WERI-Rb-1 (cell line): ENCODE data around the gene PDAP1.

Experiments
- DNase-seq: peaks from one replicate; pipeline ENCODE4 v3.0.0-alpha.2; 2020
- H3K27ac ChIP-seq: fragments of 250-450 bp; sonication (Bioruptor Pico); 2 replicates; pipeline ENCODE4 v1.5.1; 2020; ENCODE audit warnings: mild to moderate bottlenecking, moderate library complexity
- H3K27me3 ChIP-seq: fragments of 250-450 bp; sonication (Bioruptor Pico); 2 replicates; pipeline ENCODE4 v1.5.1; 2021; ENCODE audit warnings: mild to moderate bottlenecking, low read depth, moderate library complexity; ENCODE audit not compliant: insufficient read depth, severe bottlenecking
- H3K36me3 ChIP-seq: fragments of 250-450 bp; sonication (Bioruptor Pico); 2 replicates; pipeline ENCODE4 v1.5.1; 2020; ENCODE audit warnings: mild to moderate bottlenecking, moderate library complexity
- H3K4me3 ChIP-seq: 2 replicates; pipeline ENCODE4 v1.5.1; 2011; ENCODE audit warnings: low read depth, mild to moderate bottlenecking, control low read depth, low read length
- H3K9me3 ChIP-seq: fragments of 250-450 bp; sonication (Bioruptor Pico); 2 replicates; pipeline ENCODE4 v1.5.1; 2021; ENCODE audit warnings: mild to moderate bottlenecking, moderate library complexity; ENCODE audit not compliant: severe bottlenecking
- TF ChIP-seq, protein P1 (sequence below): IDR thresholded peaks from 2 replicates; pipeline ENCODE4 v1.5.1; 2011; ENCODE audit warnings: low read depth, mild to moderate bottlenecking, control low read depth, inconsistent platforms, low read length

Gene PDAP1

DNA sequence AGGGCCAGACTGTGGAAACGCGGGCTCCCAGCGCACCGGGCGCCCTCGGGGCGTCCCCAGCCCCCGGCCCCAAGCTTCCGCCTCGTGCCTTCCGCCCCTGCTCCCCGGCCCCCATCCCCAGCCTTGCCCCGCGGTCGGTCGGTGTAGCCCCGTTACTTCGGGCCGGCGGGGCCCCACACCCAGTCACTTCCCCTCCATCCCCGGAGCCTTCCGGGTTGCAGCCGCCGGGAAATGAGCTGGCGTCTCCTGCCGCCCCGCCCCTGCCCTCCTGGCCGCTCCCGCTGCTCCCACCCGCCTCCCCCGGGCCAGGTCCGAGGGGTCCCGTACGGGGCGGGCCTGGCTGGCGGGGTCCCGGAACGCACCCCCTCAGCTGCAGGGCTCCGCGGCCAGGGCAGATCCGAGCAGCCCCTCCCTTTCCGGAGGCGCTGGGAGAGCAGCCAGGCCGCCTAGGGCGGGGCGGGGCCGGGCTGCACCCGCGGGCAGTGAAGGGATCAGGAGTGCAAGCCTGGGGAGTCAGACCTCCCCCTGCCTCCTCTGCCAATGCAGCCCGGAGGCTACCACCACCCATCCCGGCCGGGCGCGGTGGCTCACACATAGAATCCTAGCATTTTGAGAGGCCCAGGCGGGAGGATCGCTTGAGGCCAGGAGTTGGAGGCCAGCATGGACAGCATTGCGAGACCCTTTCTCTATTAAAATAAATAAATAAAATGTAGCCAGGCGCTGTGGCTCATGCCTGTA, 33.2 kb downstream of the PDAP1 start:
- Histone ChIP-seq H3K9me3 (no peaks in the 10 kb centered on the region), H3K4me3 (peak overlapping the region; percentile 72), H3K27ac (no peak overlapping the region), H3K27me3 (no peaks in the 10 kb centered on the region), H3K36me3 (no peaks in the 10 kb centered on the region)
- TF ChIP-seq, protein P1, sequence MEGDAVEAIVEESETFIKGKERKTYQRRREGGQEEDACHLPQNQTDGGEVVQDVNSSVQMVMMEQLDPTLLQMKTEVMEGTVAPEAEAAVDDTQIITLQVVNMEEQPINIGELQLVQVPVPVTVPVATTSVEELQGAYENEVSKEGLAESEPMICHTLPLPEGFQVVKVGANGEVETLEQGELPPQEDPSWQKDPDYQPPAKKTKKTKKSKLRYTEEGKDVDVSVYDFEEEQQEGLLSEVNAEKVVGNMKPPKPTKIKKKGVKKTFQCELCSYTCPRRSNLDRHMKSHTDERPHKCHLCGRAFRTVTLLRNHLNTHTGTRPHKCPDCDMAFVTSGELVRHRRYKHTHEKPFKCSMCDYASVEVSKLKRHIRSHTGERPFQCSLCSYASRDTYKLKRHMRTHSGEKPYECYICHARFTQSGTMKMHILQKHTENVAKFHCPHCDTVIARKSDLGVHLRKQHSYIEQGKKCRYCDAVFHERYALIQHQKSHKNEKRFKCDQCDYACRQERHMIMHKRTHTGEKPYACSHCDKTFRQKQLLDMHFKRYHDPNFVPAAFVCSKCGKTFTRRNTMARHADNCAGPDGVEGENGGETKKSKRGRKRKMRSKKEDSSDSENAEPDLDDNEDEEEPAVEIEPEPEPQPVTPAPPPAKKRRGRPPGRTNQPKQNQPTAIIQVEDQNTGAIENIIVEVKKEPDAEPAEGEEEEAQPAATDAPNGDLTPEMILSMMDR, result no peak
- DNase-seq, result peak; percentile 67

DNA sequence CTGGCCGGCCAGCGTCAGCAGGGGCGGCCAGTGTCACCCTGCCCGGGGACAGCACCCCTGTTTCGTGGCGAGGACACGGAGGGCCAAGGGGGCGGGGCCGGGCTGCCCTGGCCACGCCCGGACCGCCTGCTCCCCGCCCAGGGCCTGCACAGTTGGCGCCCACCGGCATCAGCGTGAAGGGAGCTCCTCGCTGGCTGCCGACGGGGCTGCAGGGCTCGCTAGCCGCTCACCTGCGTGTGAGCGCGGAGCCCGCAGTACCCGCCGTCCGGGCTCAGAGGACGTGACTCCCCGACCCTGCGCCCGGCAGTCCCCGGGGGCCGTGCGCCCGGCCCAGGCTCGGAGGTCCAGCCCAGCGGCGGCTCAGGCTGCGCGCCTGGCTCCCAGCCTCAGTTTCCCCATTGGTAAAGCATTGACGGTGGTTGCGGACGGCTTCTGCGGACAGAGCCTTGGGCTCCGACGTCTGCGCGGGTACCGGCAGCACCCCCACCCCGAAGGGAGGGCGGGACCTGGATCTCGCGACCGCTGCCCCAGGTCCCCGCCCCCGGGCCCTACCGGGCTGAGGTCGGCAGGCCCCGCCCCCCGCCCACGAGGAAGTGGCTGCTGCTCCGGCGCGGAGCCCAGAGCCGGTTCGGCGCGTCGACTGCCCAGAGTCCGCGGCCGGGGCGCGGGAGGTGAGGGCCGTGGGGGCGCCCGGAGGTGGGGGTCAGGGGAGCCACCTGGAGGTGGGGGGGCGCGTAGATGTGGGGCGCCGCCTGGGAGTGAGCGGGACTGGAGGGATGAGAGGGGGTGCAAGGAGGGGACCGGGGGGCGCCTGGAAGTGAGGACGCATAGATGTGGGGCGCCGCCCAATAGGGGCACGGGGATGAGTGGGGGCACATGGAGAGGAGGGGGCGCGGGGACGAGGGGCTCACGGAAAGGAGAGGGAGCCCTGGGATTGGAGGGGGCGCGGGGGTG, 34.0 kb downstream of the PDAP1 start, which contains the start of gene ARPC1B:
TSS of gene ARPC1B (plus strand) at position 620 of the 954 bp plus-strand sequence. CDS start 10,985 bp downstream, outside the sequence.
- TF ChIP-seq, protein P1, result no peak
- H3K36me3 ChIP-seq, result no peaks in the 10 kb centered on the region
- DNase-seq, result peak; percentile 65
- peak within 1 kb of the TSS; percentile 42 for H3K27ac ChIP-seq
- H3K9me3 ChIP-seq, result no peaks in the 10 kb centered on the region
- peak within 1 kb of the TSS; percentile 72 for H3K4me3 ChIP-seq
- no peaks in the 10 kb centered on the region for H3K27me3 ChIP-seq

DNA sequence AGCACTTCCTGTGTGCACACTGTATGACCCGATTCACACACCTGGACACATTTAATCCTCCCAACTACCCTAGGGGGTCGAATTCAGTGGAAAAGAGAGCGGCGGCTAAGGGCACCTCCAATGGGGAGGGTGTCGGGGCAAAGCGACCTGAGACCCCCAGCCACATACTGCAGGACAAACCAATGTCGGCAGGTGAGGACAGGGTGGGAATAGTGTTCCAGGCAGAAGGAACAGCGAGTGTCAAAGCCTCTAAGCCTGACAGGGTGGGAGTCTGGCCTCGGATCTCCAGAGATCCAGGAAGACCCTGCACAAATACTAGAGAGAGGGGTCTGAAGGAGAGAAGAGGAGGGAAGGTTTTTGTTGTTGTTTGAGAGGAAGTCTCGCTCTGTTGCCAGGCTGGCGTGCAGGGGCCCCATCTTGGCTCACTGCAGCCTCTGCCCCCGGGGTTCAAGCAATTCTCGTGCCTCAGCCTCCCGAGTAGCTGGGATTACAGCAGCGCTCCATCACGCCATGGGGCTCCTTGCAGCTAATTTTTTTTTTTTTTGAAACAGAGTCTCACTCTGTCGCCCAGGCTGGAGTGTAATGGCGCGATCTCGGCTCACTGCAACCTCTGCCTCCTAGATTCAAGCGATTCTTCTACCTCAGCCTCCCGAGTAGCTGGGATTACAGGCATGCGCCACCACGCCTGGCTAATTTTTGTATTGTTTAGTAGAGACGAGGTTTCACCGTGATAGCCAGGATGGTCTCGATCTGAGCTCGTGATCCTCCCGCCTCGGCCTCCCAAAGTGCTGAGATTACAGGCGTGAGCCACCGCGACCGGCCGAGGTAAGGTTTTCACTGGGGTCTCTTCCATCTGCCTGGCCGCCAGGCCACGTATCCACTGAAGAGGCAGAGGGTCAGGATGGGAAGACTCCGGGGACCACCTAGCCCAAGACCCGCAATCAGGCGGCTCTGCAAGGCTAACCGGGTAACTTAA, 35.0 kb downstream of the PDAP1 start:
- H3K9me3 ChIP-seq, result no peaks in the 10 kb centered on the region
- H3K36me3 ChIP-seq, result peaks cover 4% of the 10 kb centered on the region; the same call in 1 of the 2 replicates
- H3K4me3 ChIP-seq, result no peak overlapping the region
- H3K27me3 ChIP-seq, result no peaks in the 10 kb centered on the region
- DNase-seq, result no peak
- no peak overlapping the region; the same call in 1 of the 2 replicates for H3K27ac ChIP-seq
- TF ChIP-seq, protein P1, result no peak

DNA sequence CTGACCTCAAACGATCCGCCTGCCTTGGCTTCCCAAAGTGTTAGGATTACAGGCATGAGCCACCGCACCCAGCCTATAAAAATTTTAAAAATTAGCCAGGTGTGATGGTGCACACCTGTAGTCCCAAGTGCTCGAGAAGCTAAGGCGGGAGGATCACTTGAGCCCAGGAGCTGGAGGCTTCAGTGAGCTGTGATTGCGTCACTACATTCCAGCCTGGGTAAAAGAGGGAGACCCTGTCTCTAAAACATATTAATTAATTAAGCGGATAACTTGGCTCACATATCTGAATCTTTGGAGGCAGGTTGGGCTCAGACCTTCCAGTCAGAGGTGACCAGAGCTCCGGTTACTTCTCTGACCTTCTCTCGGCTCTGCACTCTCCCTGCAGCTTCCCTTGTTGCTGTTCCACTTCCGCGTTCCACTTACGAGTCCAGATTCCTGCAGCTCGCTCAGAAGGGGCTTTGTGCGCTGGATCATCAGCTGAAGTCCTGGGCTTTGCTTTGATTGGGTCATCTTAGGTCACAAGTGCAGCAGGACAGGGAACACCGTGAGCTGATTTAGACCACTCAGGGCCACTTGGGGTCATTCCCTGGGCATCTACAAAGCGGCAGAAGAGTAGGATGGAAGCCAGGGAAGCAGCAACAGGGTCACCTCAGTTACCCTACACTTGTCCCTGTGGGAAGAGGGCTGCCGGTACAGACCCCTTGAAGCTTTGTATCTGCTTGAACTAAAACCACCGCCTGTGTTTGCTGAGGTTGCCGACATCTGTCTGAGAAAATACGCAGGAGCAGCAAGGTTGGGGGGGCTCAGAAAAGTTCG, 35.9 kb downstream of the PDAP1 start:
- Histone ChIP-seq H3K36me3 (peaks cover 5% of the 10 kb centered on the region; the same call in 1 of the 2 replicates), H3K4me3 (peak overlapping the region; percentile 20)

More for the DNA sequence above, 35.9 kb downstream of the PDAP1 start:
- TF ChIP-seq, protein P1, result no peak
- H3K27ac ChIP-seq, result no peak overlapping the region; the same call in 1 of the 2 replicates
- DNase-seq, result peak; percentile 78
- H3K27me3 ChIP-seq, result no peaks in the 10 kb centered on the region
- no peaks in the 10 kb centered on the region for H3K9me3 ChIP-seq
